OCI-LY1 (cell line): ENCODE measurements around the gene HCRTR1.

ENCODE experiments used
- H2AFZ ChIP-seq: fragments of 200-600 bp; sonication (generic), shearing (Covaris generic); 2 replicates; pipeline ENCODE4 v1.6.0; 2014; ENCODE audit warnings: antibody characterized with exemption, mild to moderate bottlenecking, low read length
- H3F3A ChIP-seq: fragments of 200-600 bp; sonication (generic), shearing (Covaris generic); 2 replicates; pipeline ENCODE4 v1.6.0; 2014; ENCODE audit warnings: mild to moderate bottlenecking, antibody characterized with exemption, low read length, moderate library complexity; ENCODE audit not compliant: insufficient read depth
- H3K27ac ChIP-seq: fragments of 200-600 bp; sonication (generic); 2 replicates; pipeline ENCODE4 v1.5.1; 2014; ENCODE audit warnings: low read length, mixed run types, mild to moderate bottlenecking, low read depth; ENCODE audit not compliant: poor library complexity, severe bottlenecking
- H3K27me3 ChIP-seq: fragments of 200-600 bp; sonication (generic); 2 replicates; pipeline ENCODE4 v1.6.0; 2014; ENCODE audit warnings: antibody characterized with exemption, mild to moderate bottlenecking, low read length, moderate library complexity; ENCODE audit not compliant: insufficient read depth
- H3K36me3 ChIP-seq: fragments of 200-600 bp; sonication (generic); 2 replicates; pipeline ENCODE4 v1.6.1; 2014; ENCODE audit warnings: mild to moderate bottlenecking, antibody characterized with exemption, low read length, moderate library complexity, mixed read lengths; ENCODE audit not compliant: insufficient read depth
- H3K4me1 ChIP-seq: fragments of 200-600 bp; sonication (generic); 2 replicates; pipeline ENCODE4 v1.5.1; 2014; ENCODE audit warnings: mild to moderate bottlenecking, low read length, moderate library complexity; ENCODE audit not compliant: insufficient read depth, severe bottlenecking
- H3K4me2 ChIP-seq: fragments of 200-600 bp; sonication (generic), shearing (Covaris generic); 2 replicates; pipeline ENCODE4 v1.6.1; 2014; ENCODE audit warnings: low read length
- H3K4me3 ChIP-seq: fragments of 200-600 bp; sonication (generic); 2 replicates; pipeline ENCODE4 v1.5.1; 2014; ENCODE audit warnings: low read length, low read depth, mild to moderate bottlenecking, mixed read lengths; ENCODE audit not compliant: poor library complexity, severe bottlenecking
- H3K79me2 ChIP-seq: fragments of 200-600 bp; shearing (Covaris generic); 2 replicates; pipeline ENCODE4 v1.6.1; 2016; ENCODE audit warnings: mixed run types, low read length, mixed read lengths; ENCODE audit not compliant: insufficient read depth
- H3K9ac ChIP-seq: fragments of 200-600 bp; sonication (generic), shearing (Covaris generic); 2 replicates; pipeline ENCODE4 v1.6.1; 2014; ENCODE audit warnings: mild to moderate bottlenecking, low read length, mixed read lengths
- H3K9me2 ChIP-seq: fragments of 200-600 bp; sonication (generic), shearing (Covaris generic); 2 replicates; pipeline ENCODE4 v1.6.1; 2014; ENCODE audit warnings: low read depth, mild to moderate bottlenecking, low read length, mixed read lengths
- H3K9me3 ChIP-seq: fragments of 200-600 bp; shearing (Covaris generic); 2 replicates; pipeline ENCODE4 v1.6.1; 2014; ENCODE audit warnings: low read length, mixed read lengths
- H4K20me1 ChIP-seq: fragments of 200-600 bp; sonication (generic), shearing (Covaris generic); 2 replicates; pipeline ENCODE4 v1.6.0; 2016; ENCODE audit warnings: mild to moderate bottlenecking, low read length; ENCODE audit not compliant: insufficient read depth
- CTCF ChIP-seq: fragments of 200-600 bp; sonication (generic), shearing (Covaris generic); IDR thresholded peaks from 2 replicates; pipeline ENCODE4 v1.5.1; 2017; ENCODE audit warnings: mild to moderate bottlenecking, antibody characterized with exemption, low read length, moderate library complexity, mixed read lengths
- EZH2 ChIP-seq: fragments of 200-600 bp; sonication (generic), shearing (Covaris generic); IDR thresholded peaks from 2 replicates; pipeline ENCODE4 v1.8.0; 2017; ENCODE audit warnings: borderline replicate concordance, mixed run types, mild to moderate bottlenecking, antibody characterized with exemption, low read length, moderate library complexity, mixed read lengths

The HCRTR1 gene

DNA sequence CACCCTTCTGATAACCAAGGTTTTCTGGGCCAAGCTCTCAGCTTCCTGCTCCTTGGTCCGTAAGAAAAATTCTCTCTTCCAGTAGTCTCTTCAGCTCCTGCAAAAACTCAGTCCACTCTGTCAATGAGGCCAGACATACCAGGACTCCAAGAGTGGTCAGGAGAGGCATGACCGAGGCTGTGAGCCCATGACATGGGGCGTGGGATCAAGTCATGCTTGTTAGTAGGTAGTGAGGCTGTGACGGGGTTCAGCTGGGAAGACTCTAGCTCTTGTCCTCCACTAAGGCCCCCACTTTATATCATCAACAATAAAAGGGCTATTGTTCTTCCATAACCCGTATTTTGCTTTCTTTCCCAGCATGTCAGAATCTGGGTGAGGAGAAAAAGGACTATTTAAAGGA, 10.1 kb upstream of the HCRTR1 start:
- H2AFZ ChIP-seq = no peak overlapping the region
- no peak overlapping the region for H3K4me2 ChIP-seq
- no peaks in the 10 kb centered on the region for H3K4me1 ChIP-seq
- H3K9me2 ChIP-seq = no peaks in the 10 kb centered on the region
- no peaks in the 10 kb centered on the region for H4K20me1 ChIP-seq
- H3K36me3 ChIP-seq = no peaks in the 10 kb centered on the region
- no peak overlapping the region for H3K9ac ChIP-seq
- no peak for TF ChIP-seq CTCF
- TF ChIP-seq EZH2 = no peak
- no peak overlapping the region for H3K4me3 ChIP-seq
- no peak overlapping the region for H3K27ac ChIP-seq
- no peaks in the 10 kb centered on the region for H3K9me3 ChIP-seq
- 0 out of 2 replicates have a peak, but pooled peaks cover 5% of the 10 kb centered on the region for H3K27me3 ChIP-seq
- H3F3A ChIP-seq = no peaks in the 10 kb centered on the region
- no peaks in the 10 kb centered on the region for H3K79me2 ChIP-seq

- Histone ChIP-seq H3K27me3 (0 out of 2 replicates have a peak, but pooled peaks cover 5% of the 10 kb centered on the region), H3K9ac (no peak overlapping the region), H3K9me2 (no peaks in the 10 kb centered on the region), H3K4me2 (no peak overlapping the region), H3K4me3 (no peak overlapping the region), H3K36me3 (no peaks in the 10 kb centered on the region), H4K20me1 (no peaks in the 10 kb centered on the region), H3K4me1 (no peaks in the 10 kb centered on the region), H3F3A (no peaks in the 10 kb centered on the region), H2AFZ (no peak overlapping the region), H3K27ac (no peak overlapping the region), H3K9me3 (no peaks in the 10 kb centered on the region), H3K79me2 (no peaks in the 10 kb centered on the region)
- TF ChIP-seq CTCF (no peak), EZH2 (no peak)
Observed at GRCh38 chr1:31609514-31610118, 7.9 kb upstream of the HCRTR1 start.

GRCh38 chr1:31614414-31615005, 3.0 kb upstream of the HCRTR1 start:
- no peak overlapping the region for H2AFZ ChIP-seq
- H3F3A ChIP-seq = no peaks in the 10 kb centered on the region

More at GRCh38 chr1:31614414-31615005, 3.0 kb upstream of the HCRTR1 start:
- Histone ChIP-seq H3K4me3 (no peak overlapping the region), H4K20me1 (no peaks in the 10 kb centered on the region), H3K9me2 (no peaks in the 10 kb centered on the region), H3K27me3 (peaks cover 8% of the 10 kb centered on the region), H3K4me2 (no peak overlapping the region), H3K36me3 (no peaks in the 10 kb centered on the region), H3K27ac (no peak overlapping the region), H3K4me1 (peaks cover 11% of the 10 kb centered on the region), H3K9me3 (no peaks in the 10 kb centered on the region), H3K79me2 (no peaks in the 10 kb centered on the region), H3K9ac (no peak overlapping the region)
- TF ChIP-seq CTCF (no peak), EZH2 (no peak)
